Measurements from ENCODE around the gene GABBR2.

DNA sequence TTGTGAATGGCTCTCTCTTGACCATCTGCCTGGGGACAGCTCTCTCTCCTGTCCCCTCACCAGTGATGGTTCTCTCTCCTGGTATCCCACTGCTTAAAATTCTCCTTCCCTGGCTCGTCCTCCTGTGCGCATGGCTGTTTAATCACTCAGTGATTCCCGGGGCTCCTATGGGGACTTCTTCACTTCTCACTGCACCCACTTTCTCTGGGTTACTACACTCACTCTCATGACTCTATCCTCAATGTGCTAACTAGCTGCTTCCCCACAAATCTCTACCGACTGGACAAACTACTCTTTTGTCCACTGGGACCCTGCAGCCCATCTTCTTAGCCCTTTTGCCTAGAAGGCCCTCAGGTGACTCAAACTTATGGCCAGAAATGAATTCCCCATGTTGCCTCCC is 364.2 kb downstream of the GABBR2 start:
- TF ChIP-seq CTCF (IDR thresholded peaks at IDR 0.05; ENCODE audit: control extremely low read depth in 1 of 3, insufficient read depth in 1 of 3, low read depth in 1 of 3, low read length in 3 of 3): no peak
- no peak for TF ChIP-seq POLR2A (IDR thresholded peaks at IDR 0.05; ENCODE audit: control extremely low read depth in 1 of 2, low read depth in 2 of 2, low read length in 2 of 2)
- TF ChIP-seq FOSL1 (IDR thresholded peaks at IDR 0.05; ENCODE audit: insufficient read depth, low read depth, low read length): no peak
- TF ChIP-seq SUZ12 (IDR thresholded peaks at IDR 0.05; ENCODE audit: low read length): no peak
- no peak for TF ChIP-seq TAF1 (IDR thresholded peaks at IDR 0.05; ENCODE audit: low read depth, low read length)
- no peak for TF ChIP-seq EP300 (IDR thresholded peaks at IDR 0.05; ENCODE audit: borderline replicate concordance in 1 of 2, low read depth in 2 of 2, low read length in 2 of 2)
- no peak for TF ChIP-seq SP1 (IDR thresholded peaks at IDR 0.05; ENCODE audit: low read depth, low read length)
- TF ChIP-seq EGR1 (IDR thresholded peaks at IDR 0.05; ENCODE audit: borderline replicate concordance, low read depth, low read length): no peak

All from H1 (cell line).